ENCODE measurements around the gene OR51E2.

Gene OR51E2

GRCh38 chr11:4695442-4695841, 2.2 kb downstream of the OR51E2 start:
- Histone ChIP-seq H3K9ac (ENCODE audit: low read depth, low read length, poor library complexity, severe bottlenecking) (no peak overlapping the region), H3K36me3 (ENCODE audit: insufficient read depth, low read length) (no peaks in the 10 kb centered on the region), H3K4me3 (ENCODE audit: low read length, poor library complexity, severe bottlenecking) (no peak overlapping the region), H3F3A (ENCODE audit: low read depth) (no peaks in the 10 kb centered on the region), H2AFZ (ENCODE audit: low read length) (no peak overlapping the region), H4K20me1 (ENCODE audit: insufficient read depth, low read length, poor library complexity, severe bottlenecking) (no peaks in the 10 kb centered on the region), H3K4me1 (ENCODE audit: insufficient read depth, low read length, poor library complexity, severe bottlenecking) (no peaks in the 10 kb centered on the region), H3K9me3 (ENCODE audit: insufficient read depth, low read depth, low read length) (no peaks in the 10 kb centered on the region), H3K27me3 (ENCODE audit: insufficient read depth, low read length, poor library complexity, severe bottlenecking) (no peaks in the 10 kb centered on the region), H3K9me2 (replicated peaks; ENCODE audit: low read depth, low read length) (no peaks in the 10 kb centered on the region), H3K4me2 (ENCODE audit: low read depth, low read length, poor library complexity, severe bottlenecking) (no peak overlapping the region), H3K79me2 (ENCODE audit: insufficient read depth, low read length) (no peaks in the 10 kb centered on the region)
- TF ChIP-seq CTCF (conservative IDR thresholded peaks at IDR 0.05; ENCODE audit: low read length) (no peak), EZH2phosphoT487 (IDR thresholded peaks at IDR 0.05; ENCODE audit: borderline replicate concordance) (no peak)

GRCh38 chr11:4684631-4685285, 12.9 kb downstream of the OR51E2 start:
- Histone ChIP-seq H3K4me1 (ENCODE audit: insufficient read depth, low read length, poor library complexity, severe bottlenecking) (no peaks in the 10 kb centered on the region), H3K79me2 (ENCODE audit: insufficient read depth, low read length) (no peaks in the 10 kb centered on the region), H3K4me2 (ENCODE audit: low read depth, low read length, poor library complexity, severe bottlenecking) (no peak overlapping the region), H2AFZ (ENCODE audit: low read length) (no peak overlapping the region), H4K20me1 (ENCODE audit: insufficient read depth, low read length, poor library complexity, severe bottlenecking) (no peaks in the 10 kb centered on the region), H3K27me3 (ENCODE audit: insufficient read depth, low read length, poor library complexity, severe bottlenecking) (no peaks in the 10 kb centered on the region), H3F3A (ENCODE audit: low read depth) (no peaks in the 10 kb centered on the region), H3K4me3 (ENCODE audit: low read length, poor library complexity, severe bottlenecking) (no peak overlapping the region), H3K9me3 (ENCODE audit: insufficient read depth, low read depth, low read length) (no peaks in the 10 kb centered on the region), H3K9ac (ENCODE audit: low read depth, low read length, poor library complexity, severe bottlenecking) (no peak overlapping the region), H3K9me2 (replicated peaks; ENCODE audit: low read depth, low read length) (no peaks in the 10 kb centered on the region), H3K36me3 (ENCODE audit: insufficient read depth, low read length) (no peaks in the 10 kb centered on the region)
- TF ChIP-seq EZH2phosphoT487 (IDR thresholded peaks at IDR 0.05; ENCODE audit: borderline replicate concordance) (no peak), CTCF (conservative IDR thresholded peaks at IDR 0.05; ENCODE audit: low read length) (no peak)

GRCh38 chr11:4682623-4683419, 14.8 kb downstream of the OR51E2 start:
- no peak overlapping the region for H3K4me3 ChIP-seq (ENCODE audit: low read length, poor library complexity, severe bottlenecking)
- H4K20me1 ChIP-seq (ENCODE audit: insufficient read depth, low read length, poor library complexity, severe bottlenecking) = no peaks in the 10 kb centered on the region
- no peaks in the 10 kb centered on the region for H3K9me2 ChIP-seq (replicated peaks; ENCODE audit: low read depth, low read length)
- no peaks in the 10 kb centered on the region for H3K9me3 ChIP-seq (ENCODE audit: insufficient read depth, low read depth, low read length)
- H3K36me3 ChIP-seq (ENCODE audit: insufficient read depth, low read length) = no peaks in the 10 kb centered on the region
- no peaks in the 10 kb centered on the region for H3F3A ChIP-seq (ENCODE audit: low read depth)
- no peaks in the 10 kb centered on the region for H3K27me3 ChIP-seq (ENCODE audit: insufficient read depth, low read length, poor library complexity, severe bottlenecking)
- H3K4me2 ChIP-seq (ENCODE audit: low read depth, low read length, poor library complexity, severe bottlenecking) = no peak overlapping the region
- TF ChIP-seq CTCF (conservative IDR thresholded peaks at IDR 0.05; ENCODE audit: low read length) (no peak), EZH2phosphoT487 (IDR thresholded peaks at IDR 0.05; ENCODE audit: borderline replicate concordance) (no peak)
- no peaks in the 10 kb centered on the region for H3K79me2 ChIP-seq (ENCODE audit: insufficient read depth, low read length)
- H3K4me1 ChIP-seq (ENCODE audit: insufficient read depth, low read length, poor library complexity, severe bottlenecking) = no peaks in the 10 kb centered on the region
- H2AFZ ChIP-seq (ENCODE audit: low read length) = no peak overlapping the region
- H3K9ac ChIP-seq (ENCODE audit: low read depth, low read length, poor library complexity, severe bottlenecking) = no peak overlapping the region

Measured in Loucy (cell line).